GM18909 (cell line): ENCODE results near the gene GLG1.
A peak's percentile ranks its signal among the peaks of the same experiment; 100 is the strongest.

Source experiments
- ATAC-seq: cut with Tn5 transposase; IDR thresholded peaks from one replicate; pipeline ENCODE4 v1.9.1; 2021; ENCODE audit warnings: mild to moderate bottlenecking; ENCODE audit not compliant: unreplicated experiment, poor library complexity

GLG1 gene

DNA sequence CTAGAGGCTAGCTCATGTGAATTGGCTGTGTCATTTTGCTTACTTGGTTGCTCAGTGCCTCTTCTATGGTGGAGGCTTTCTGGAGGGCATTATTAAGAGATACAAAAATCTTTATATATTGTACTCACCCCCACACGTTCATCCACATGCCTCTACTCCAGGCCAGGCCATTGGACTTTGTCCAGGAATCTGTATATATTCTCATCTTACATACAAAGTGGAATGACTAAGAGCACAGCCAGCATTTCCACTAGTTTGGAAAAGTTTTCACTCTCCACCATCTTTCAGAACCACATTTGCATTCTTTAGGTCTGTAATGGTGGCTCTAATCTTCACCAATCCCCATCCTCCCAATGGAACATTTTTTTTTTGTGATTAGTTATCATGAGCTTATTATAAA is 4.8 kb upstream of the GLG1 start:
- ATAC-seq: no peak

DNA sequence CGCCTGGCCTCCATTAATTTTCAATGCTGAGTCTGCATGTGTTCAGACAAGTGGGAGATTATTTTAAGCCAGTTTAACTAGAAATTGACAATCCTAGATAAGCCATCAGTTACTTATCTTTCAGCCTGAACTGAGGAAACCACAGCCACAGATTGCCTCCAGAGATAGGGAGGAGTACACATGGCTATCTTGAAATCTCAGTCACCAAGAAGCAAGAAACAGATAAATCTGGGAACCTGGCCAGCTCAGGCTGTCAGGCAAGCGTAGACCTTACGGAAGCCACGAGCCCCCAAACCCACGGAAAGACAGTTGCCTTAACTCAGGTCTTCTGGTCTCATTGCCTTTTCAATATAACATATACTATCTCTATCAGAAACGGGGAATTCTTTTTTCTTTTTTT is 2.0 kb upstream of the GLG1 start:
- ATAC-seq: no peak

DNA sequence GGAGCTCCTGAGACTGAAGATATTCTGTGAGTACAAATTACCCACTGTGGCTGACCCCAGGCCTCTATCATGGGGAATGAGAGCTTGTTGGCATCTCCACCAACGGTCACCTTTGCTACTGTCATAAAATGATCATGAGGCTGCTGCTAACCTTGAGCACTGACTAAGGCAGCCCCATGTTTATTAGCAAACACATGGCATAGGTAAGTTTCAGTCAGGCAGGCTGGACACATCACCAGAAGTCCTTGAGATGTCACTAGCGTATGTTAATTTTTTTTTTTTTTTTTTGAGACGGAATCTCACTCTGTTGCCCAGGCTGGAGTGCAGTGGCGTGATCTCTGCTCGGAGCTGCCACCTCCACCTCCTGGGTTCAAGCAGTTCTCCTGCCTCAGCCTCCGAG is 1.5 kb upstream of the GLG1 start:
- no peak for ATAC-seq

DNA sequence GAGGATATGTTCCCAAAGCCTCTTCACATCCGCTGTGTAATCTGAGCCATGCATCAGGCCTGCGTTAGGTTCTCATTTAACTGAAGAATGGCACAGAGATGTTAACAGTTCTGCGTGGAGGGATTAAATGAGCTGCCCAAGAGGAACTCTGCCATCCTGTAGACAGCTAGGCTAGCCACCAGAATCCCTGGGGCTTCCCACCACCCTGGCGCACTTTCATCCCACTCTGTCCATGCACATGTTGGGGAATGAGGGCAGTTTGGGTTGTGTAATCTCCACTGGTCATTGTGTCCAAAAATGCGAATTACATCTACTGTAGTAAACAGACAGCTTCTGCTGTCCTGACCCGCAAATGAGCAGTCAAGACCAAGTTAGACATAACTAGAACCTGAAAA is 1.0 kb upstream of the GLG1 start:
- ATAC-seq: no peak

GRCh38 chr16:74607310-74607961 is 522 bp upstream of the GLG1 start:
- ATAC-seq: peak; percentile 41

DNA sequence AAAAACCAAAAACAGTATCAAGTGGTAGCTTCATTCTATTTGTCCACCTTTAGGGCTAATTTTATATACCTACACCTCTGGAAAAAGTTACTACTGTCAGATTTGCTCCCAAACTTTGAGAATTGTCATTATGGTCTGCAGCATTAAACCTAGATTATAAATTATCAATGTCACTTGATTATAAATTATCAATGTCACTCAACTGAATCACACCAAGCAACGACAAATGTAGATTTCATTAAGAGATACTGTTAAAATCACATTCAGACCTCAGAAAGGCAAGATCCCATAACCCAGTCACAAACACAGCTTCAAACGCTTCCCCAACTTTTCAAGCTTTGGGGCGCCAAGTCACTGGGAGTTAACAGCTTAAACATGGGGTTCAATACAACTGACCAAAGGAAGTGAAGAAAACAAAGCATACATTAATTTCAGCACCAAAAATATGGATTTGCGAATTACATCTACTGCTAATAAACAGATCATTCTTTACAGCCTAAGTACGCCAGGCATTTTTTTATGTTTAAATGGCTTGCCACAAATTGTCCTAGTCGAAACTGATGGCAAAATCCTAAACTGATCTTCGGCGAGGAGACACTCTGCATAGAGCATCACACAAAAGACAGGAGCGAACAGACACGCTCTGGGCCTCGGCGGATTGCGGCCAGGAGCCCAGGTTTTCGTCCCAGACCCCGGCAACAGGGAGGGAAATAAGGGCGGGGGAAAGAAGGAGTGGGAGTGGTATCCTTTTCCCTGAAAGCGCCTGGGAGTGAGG is 981 bp downstream of the GLG1 start:
- ATAC-seq: no peak

DNA sequence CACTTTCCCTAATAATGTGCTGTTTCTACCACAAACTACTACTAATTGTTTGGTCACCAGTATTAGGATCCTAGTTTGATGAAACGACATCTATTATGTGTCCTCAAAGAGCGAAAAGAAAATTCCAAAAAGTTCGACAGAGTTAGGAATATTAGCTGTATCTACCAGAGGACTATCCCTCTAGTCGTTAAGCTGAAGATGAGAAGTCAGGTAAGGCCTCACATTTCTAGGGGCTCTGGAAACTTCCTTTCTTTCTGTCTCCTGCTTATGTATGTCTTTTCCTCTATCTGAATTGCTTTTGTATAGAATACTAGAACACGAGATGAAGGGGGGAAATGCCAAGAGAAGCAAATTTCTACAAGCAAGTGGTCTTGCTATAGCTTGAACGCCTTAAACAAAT is 1.6 kb downstream of the GLG1 start:
- no peak for ATAC-seq

DNA sequence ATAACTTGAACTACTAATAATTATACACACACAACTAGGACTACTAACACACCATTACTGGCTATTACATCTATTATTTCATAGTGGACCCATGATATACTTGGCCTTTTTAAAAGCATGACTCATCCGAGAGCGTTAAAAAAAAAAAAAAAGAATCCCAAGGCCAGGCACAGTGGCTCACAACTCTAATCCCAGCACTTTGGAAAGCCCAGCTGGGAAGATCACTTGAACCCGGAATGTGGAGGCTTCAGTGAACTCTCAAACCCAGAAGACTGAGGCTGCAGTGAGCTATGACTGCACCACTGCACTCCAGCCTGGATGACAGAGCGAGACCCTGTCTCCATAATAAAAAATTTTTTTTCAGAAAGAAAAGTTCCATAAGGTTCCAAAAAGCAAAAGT is 3.1 kb downstream of the GLG1 start:
- no peak for ATAC-seq

DNA sequence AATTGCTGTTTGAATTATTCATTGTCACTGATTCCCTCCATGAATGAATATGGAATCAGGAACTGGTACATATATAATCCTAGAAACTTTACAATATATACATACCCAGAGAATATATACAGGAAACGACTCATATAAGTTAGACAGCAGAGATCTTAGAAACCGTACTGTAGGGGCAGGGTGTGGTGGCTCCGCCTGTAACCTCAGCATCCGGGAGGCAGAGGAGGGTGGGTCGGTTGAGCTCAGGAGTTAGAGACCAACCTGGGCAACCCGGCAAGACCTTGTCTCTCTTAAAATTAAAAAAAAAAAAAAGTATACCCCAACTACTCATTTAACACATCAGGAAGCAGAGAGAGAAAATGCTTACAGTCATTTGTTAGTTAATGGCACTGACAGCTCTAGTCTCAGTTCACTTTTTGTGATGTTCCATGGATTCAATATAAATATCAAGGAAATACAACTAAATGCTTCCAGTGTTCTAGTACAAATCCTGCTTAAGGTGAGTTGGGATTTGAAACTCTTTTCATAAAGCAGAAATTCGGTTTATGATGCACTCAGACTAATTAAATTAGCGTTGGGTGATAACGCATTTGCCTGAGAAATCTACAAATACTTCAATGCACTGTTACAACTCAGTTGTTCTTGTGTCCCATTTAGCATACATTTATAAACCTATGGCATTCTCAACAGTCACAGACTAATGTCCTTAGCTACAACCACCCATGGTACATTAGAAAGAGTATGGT is 5.6 kb downstream of the GLG1 start:
- ATAC-seq: peak; percentile 84

DNA sequence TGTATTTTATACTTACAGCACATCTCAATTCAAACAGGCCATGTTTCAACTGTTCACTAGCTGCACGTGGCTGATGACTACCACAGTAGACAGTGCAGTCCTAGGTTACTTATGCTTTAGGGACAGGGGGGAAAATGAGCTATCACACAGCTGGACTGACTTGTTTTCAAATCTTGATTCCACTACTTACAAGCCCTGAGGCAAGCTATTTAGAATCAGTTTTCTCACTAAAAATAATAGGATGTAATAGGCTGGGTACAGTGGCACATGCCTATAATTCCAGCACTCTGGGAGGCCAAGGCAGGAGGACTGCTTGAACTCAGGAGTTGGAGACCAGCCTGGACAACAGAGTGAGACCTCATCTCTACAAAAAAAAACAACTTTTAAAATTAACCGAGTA is 10.3 kb downstream of the GLG1 start:
- ATAC-seq: no peak

DNA sequence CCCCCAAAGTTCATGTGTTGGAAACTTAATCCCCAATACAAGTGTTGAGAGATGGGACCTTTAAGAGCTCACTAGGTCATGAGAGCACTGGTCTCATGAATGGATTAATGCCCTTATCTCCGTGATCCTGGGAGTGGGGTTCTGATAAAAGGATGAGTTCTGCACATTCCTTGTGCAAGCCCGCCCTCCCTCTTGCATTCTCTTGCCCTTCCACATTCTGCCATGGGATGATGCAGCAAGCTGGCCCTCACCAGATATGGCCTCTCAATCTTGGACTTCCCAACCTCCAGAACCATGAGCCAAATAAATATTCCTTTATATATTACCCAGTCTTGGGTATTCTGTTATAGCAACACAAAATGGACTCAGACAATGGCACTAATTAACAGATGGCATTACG is 14.1 kb downstream of the GLG1 start:
- no peak for ATAC-seq

GRCh38 chr16:74591876-74592650 is 14.9 kb downstream of the GLG1 start:
- ATAC-seq: no peak

GRCh38 chr16:74586948-74587347 is 20.0 kb downstream of the GLG1 start:
- ATAC-seq: no peak

DNA sequence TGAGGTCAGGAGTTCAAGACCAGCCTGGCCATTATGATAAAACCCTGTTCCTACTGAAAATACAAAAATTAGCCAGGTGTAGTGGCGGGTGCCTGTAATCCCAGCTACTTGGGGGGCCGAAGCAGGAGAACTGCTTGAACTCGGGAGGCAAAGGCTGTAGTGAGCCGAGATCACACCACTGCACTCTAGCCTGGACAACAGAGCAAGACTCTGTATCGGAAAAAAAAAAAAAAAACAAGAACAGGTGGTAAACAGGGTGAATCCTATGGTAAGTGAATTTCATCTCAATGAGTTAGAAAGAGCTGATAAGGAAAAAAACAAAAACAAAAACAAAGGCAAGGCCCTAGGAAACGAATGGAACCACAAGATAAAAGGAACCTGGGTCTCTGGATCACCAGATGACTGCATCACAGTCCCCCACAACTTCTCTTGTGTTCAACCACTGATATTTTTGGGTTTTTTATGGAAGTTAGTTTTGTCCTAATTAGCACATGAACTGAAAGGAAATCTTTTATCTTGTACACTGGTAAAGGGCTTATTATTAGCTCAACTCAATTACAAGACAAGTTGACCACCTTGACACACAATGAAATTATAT is 21.0 kb downstream of the GLG1 start:
- ATAC-seq: no peak

DNA sequence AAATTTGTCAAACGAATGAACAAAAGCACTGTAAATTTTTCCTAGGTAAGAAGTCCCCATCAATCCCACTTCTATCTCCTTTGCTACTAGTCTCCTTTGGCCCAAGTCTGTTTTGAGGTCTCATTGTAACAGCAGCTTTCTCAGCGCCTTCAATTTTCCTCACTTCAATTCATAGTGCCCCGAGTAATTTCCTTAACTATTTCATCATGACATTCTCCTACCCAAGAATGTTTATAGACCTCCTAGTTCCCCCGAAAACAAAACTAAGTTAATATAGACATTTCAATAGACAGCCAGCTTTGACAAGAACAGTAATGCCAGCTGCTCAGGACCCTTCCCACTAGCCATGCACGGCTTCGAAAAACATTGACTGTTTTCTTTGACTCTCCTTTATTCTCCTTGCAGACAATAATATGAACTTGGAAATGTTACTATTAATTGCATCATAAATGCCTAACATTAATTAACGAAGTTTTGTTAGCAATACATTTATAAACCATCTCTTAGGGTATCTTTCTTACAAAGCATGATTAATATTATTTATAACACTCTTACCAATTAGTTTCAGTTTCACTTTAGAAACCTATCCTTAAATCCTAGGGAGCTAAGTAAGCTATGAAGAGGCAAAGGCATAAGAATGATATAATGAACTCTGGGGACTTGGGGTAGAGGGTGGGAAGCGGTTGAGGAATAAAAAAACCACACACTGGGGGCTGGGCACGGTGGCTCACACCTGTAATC is 22.8 kb downstream of the GLG1 start:
- ATAC-seq: no peak

- ATAC-seq: no peak
Observed at GRCh38 chr16:74582970-74583369, 23.9 kb downstream of the GLG1 start.

DNA sequence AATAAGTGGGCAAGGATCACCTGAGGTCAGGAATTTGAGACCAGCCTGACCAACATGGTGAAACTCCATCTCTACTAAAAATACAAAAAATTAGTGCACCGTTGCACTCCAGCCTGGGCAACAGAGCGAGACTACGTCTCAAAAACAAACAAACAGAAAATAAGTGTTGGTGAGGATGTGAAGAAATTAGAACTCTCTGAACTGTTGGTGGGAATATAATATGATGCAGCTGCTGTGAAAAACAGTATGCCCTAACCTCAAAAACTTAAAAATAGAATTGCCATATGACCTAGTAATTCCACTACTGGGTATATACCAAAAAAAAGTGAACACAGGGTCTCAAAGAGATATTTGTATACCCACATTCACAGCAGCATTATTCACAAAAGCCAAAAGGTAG is 26.1 kb downstream of the GLG1 start:
- ATAC-seq: peak; percentile 62

DNA sequence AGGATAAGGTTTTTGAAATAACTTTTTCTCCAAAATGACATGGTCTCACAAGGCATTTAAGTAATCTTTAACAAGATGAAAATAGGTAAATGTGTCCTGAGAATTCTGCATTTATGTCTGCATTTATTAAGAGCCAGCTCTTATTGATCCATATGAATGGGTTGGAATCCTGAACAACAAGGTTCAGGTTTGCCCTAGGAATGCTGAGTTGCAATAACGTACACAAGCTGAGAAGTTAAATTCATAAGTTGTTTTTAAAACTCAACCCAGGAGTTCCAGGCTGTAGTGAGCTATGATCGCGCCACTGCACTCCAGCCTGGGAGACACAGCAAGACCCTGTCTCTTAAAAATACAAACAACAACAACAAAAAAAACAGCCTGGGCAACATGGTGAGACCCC is 28.1 kb downstream of the GLG1 start:
- no peak for ATAC-seq

GRCh38 chr16:74578433-74578832 is 28.5 kb downstream of the GLG1 start:
- no peak for ATAC-seq
